K562 (cell line): ENCODE results near the gene GFRA1. TPM values are rescaled to one million over a fixed set of nuclear protein-coding genes. Genes with fewer than 3 reads are reported as not detected.

Source experiments
- ATAC-seq: fragments of 200-7000 bp; cut with Tn5 transposase; 3 replicates; pipeline ENCODE4 v1.9.1; 2020; ENCODE audit warnings: moderate library complexity
- BruUV-seq: library from RNA; stranded (reverse); fragments of 400-500 nt; replicated peaks from 2 replicates; lab custom pipeline; 2021; lab: Mats Ljungman, UMichigan
- CTCF ChIA-PET: fragments of 300-600 bp; formaldehyde crosslinking; extraction: SDS; loops from one replicate; lab custom pipeline; 2021; ENCODE audit warnings: low intra/inter-chr PET ratio; lab: Yijun Ruan, JAX
- POLR2A ChIA-PET: fragments of 300-600, 350-650 bp; sonication (Branson Sonifier 250); formaldehyde crosslinking; extraction: SDS; loops from one replicate; lab custom pipeline; 2021; ENCODE audit warnings: antibody characterized with exemption, inconsistent platforms; lab: Yijun Ruan, JAX
- DNase-seq, 4 experiments: peaks; one replicate each; pipeline versions ENCODE4 v3.0.0 to v3.0.0-alpha.2; 2011 to 2018; ENCODE audit warnings: low spot score in 3 of 4, mixed read lengths in 3 of 4; ENCODE audit errors: extremely low read depth in 1 of 4
- FAIRE-seq: peaks from 2 replicates; lab custom pipeline; 2011; peaks lifted over from hg19 to GRCh38; lab: Jason Lieb, UNC
- H2AFZ ChIP-seq: 2 replicates; pipeline ENCODE4 v1.6.0; 2011; ENCODE audit warnings: low read depth, low read length, control low read depth, inconsistent platforms
- H3K27ac ChIP-seq: fragments of 200-600 bp; 3 replicates; pipeline ENCODE4 v1.8.0; 2011; ENCODE audit warnings: low read depth, mild to moderate bottlenecking, control low read depth, inconsistent platforms, low read length, moderate library complexity, mixed read lengths; ENCODE audit errors: extremely low read depth
- H3K27me3 ChIP-seq, 2 experiments: fragments of 300-600 bp in 1 of 2; 2 replicates in 1 of 2; 3 replicates in 1 of 2; pipeline versions ENCODE4 v1.6.0 to v1.8.0; 2011; ENCODE audit warnings: inconsistent platforms in 2 of 2, low read length in 2 of 2, mild to moderate bottlenecking in 1 of 2, mixed read lengths in 1 of 2, moderate library complexity in 1 of 2; ENCODE audit not compliant: control insufficient read depth in 2 of 2, insufficient read depth in 2 of 2
- H3K36me3 ChIP-seq: fragments of 300-600 bp; 3 replicates; pipeline ENCODE4 v1.8.0; 2011; ENCODE audit warnings: mild to moderate bottlenecking, low read length, inconsistent platforms; ENCODE audit not compliant: control insufficient read depth, insufficient read depth
- H3K4me1 ChIP-seq, 2 experiments: fragments of 200-600 bp in 1 of 2; replicated peaks in 1 of 2; 2 replicates in 1 of 2; 3 replicates in 1 of 2; pipeline versions ENCODE4 v1.5.1 to v1.8.0; 2011; ENCODE audit warnings: inconsistent platforms in 2 of 2, low read length in 2 of 2, mild to moderate bottlenecking in 1 of 2, mixed read lengths in 1 of 2, moderate library complexity in 1 of 2; ENCODE audit not compliant: control insufficient read depth in 2 of 2, insufficient read depth in 2 of 2
- H3K4me2 ChIP-seq: 2 replicates; pipeline ENCODE4 v1.6.1; 2011; ENCODE audit warnings: low read length, control low read depth, inconsistent platforms, mixed read lengths; ENCODE audit not compliant: insufficient read depth
- H3K4me3 ChIP-seq: fragments of 200-600 bp; sonication (generic), shearing (Covaris generic); 2 replicates; pipeline ENCODE4 v1.5.1; 2016; ENCODE audit warnings: control low read depth, inconsistent platforms
- H3K79me2 ChIP-seq: fragments of 200-600 bp; 3 replicates; pipeline ENCODE4 v1.8.0; 2011; ENCODE audit warnings: low read length, inconsistent platforms; ENCODE audit not compliant: control insufficient read depth, insufficient read depth
- H3K9ac ChIP-seq, 2 experiments: 2 replicates each; pipeline versions ENCODE4 v1.6.0 to v1.6.1; 2011; ENCODE audit warnings: low read depth in 2 of 2, low read length in 2 of 2, control low read depth in 1 of 2, inconsistent platforms in 1 of 2, mild to moderate bottlenecking in 1 of 2, mixed read lengths in 1 of 2; ENCODE audit not compliant: insufficient read depth in 1 of 2
- H3K9me1 ChIP-seq: one replicate; pipeline ENCODE4 v1.6.0; 2011; ENCODE audit warnings: inconsistent platforms, mild to moderate bottlenecking, low read length, moderate library complexity; ENCODE audit not compliant: control insufficient read depth, insufficient read depth
- H3K9me3 ChIP-seq: replicated peaks from 2 replicates; pipeline ENCODE4 v1.5.1; 2011; ENCODE audit warnings: low read depth, low read length, inconsistent platforms; ENCODE audit not compliant: control insufficient read depth, insufficient read depth
- H4K20me1 ChIP-seq: replicated peaks from 2 replicates; pipeline ENCODE4 v1.6.1; 2011; ENCODE audit warnings: low read length, inconsistent platforms, mixed read lengths; ENCODE audit not compliant: control insufficient read depth, insufficient read depth
- E2F3 ChIP-seq: fragments of 250-450 bp; sonication (Bioruptor Pico); IDR thresholded peaks from 2 replicates; pipeline ENCODE4 v1.4.0; 2020; ENCODE audit warnings: mild to moderate bottlenecking
- FOXJ2 ChIP-seq: fragments of 200-800 bp; sonication (Bioruptor generic); IDR thresholded peaks from 2 replicates; pipeline ENCODE4 v1.6.1; 2016; ENCODE audit warnings: missing genetic modification characterization, missing compliant biosample characterization
- JUNB ChIP-seq: fragments of 450-650 bp; formaldehyde crosslinking; conservative IDR thresholded peaks from 2 replicates; pipeline ENCODE4 v1.4.0; 2020; ENCODE audit warnings: mild to moderate bottlenecking
- PRMT5 ChIP-seq: sonication (generic); formaldehyde crosslinking; IDR thresholded peaks from 2 replicates; pipeline ENCODE4 v1.5.0; 2020; ENCODE audit warnings: missing genetic modification reagents
- SMARCE1 ChIP-seq: fragments of 450-650 bp; IDR thresholded peaks from 2 replicates; pipeline ENCODE4 v1.7.1; 2016; ENCODE audit warnings: mild to moderate bottlenecking
- THRAP3 ChIP-seq: fragments of 450-650 bp; IDR thresholded peaks from 2 replicates; pipeline ENCODE4 v1.6.1; 2016; ENCODE audit warnings: mild to moderate bottlenecking, inconsistent platforms, borderline replicate concordance
- USF2 ChIP-seq: sonication (generic); formaldehyde crosslinking; IDR thresholded peaks from 2 replicates; pipeline ENCODE4 v1.5.0; 2020; ENCODE audit warnings: missing genetic modification reagents
- ZNF408 ChIP-seq: fragments of 250-450 bp; sonication (Bioruptor Pico); IDR thresholded peaks from 2 replicates; pipeline ENCODE4 v1.4.0; 2020; ENCODE audit warnings: low read depth, mild to moderate bottlenecking, moderate library complexity
- WGBS: fragments of 100-300 bp; shearing (Covaris generic); methylation state at CpG from one replicate; pipeline ENCODE4 v1.1.6; 2016; ENCODE audit warnings: low coverage, mixed read lengths; ENCODE audit not compliant: insufficient coverage; ENCODE audit errors: missing lambda C conversion rate; 5-methylcytosine and 5-hydroxymethylcytosine counted together
- in situ Hi-C: fragments of 300-500 bp; cut with MboI; formaldehyde crosslinking; loops from 4 replicates; pipeline ENCODE4 v1.15.0; 2018; ENCODE audit warnings: inconsistent platforms, mixed read lengths
- intact Hi-C: fragments of 100-400 bp; cut with micrococcal nuclease; formaldehyde crosslinking; loops from 2 replicates; pipeline ENCODE4 v1.14.2; 2022
- polyA plus RNA-seq, 8 experiments: library from polyadenylated mRNA; depleted of rRNA in 4 of 8; stranded (reverse) in 5 of 8; unstranded in 3 of 8; fragments of >200 nt; fragmentation: Nextera tagmentation in 2 of 8; fragmentation: Illumina TruSeq in 1 of 8; extraction: Ambion mirVana in 2 of 8; extraction: Trizol in 1 of 8; gene quantifications; 2 replicates each; pipeline versions ENCODE4 v1.2.1 to v1.2.3, GENCODE V29; 2011 to 2014; ENCODE audit warnings: inconsistent platforms in 1 of 8, missing spikeins in 1 of 8
- total RNA-seq, 7 experiments: library from RNA; depleted of rRNA in 6 of 7; stranded (reverse); fragments of >200 nt in 6 of 7; fragmentation: Illumina TruSeq in 2 of 7; extraction: Trizol in 2 of 7; gene quantifications; 2 replicates each; pipeline versions ENCODE4 v1.2.1 to v1.2.3, GENCODE V29; 2011 to 2021; ENCODE audit warnings: low replicate concordance in 1 of 7
- TF ChIP-seq, protein P1 (sequence below): fragments of 450-650 bp; IDR thresholded peaks from 2 replicates; pipeline ENCODE4 v1.7.0; 2016; ENCODE audit warnings: borderline replicate concordance

GFRA1 gene
- total and polyA plus RNA-seq, 9 of the 15 experiments (the other 6 are each of a cell fraction or from before 2014, with no cell fraction given) = 0.04 TPM; not detected in 8

- no peak overlapping the region for H3K4me3 ChIP-seq
- DNase-seq (no peak), FAIRE-seq (no peak), ATAC-seq (no peak)
- no TSS peak for BruUV-seq
- 0% methylated on average over 1 of the region's 1 CpG for WGBS
- H2AFZ ChIP-seq = no peak overlapping the region
- H3K9me1 ChIP-seq = no peaks in the 10 kb centered on the region
- H3K36me3 ChIP-seq = no peaks in the 10 kb centered on the region
- H4K20me1 ChIP-seq = no peaks in the 10 kb centered on the region
- no peaks in the 10 kb centered on the region for H3K79me2 ChIP-seq
- H3K9ac ChIP-seq = no peak overlapping the region
- ChIA-PET CTCF (no interaction called here), POLR2A (no interaction called here)
- no peaks in the 10 kb centered on the region for H3K4me1 ChIP-seq
- H3K27ac ChIP-seq = no peak overlapping the region
- H3K27me3 ChIP-seq = no peaks in the 10 kb centered on the region
- H3K4me2 ChIP-seq = no peak overlapping the region
- H3K9me3 ChIP-seq = no peaks in the 10 kb centered on the region
- in situ Hi-C loops (no loop called here), intact Hi-C loops (no loop called here)
- TF ChIP-seq SMARCE1 = no peak
- TF ChIP-seq E2F3 (CRISPR knock-in tag) = no peak
- no peak for TF ChIP-seq PRMT5 (CRISPR knock-in tag)
- no peak for TF ChIP-seq JUNB (CRISPR knock-in tag)
- no peak for TF ChIP-seq ZNF408 (CRISPR knock-in tag)
- no peak for TF ChIP-seq THRAP3
- TF ChIP-seq FOXJ2 (tag) = no peak
- TF ChIP-seq, protein P1, sequence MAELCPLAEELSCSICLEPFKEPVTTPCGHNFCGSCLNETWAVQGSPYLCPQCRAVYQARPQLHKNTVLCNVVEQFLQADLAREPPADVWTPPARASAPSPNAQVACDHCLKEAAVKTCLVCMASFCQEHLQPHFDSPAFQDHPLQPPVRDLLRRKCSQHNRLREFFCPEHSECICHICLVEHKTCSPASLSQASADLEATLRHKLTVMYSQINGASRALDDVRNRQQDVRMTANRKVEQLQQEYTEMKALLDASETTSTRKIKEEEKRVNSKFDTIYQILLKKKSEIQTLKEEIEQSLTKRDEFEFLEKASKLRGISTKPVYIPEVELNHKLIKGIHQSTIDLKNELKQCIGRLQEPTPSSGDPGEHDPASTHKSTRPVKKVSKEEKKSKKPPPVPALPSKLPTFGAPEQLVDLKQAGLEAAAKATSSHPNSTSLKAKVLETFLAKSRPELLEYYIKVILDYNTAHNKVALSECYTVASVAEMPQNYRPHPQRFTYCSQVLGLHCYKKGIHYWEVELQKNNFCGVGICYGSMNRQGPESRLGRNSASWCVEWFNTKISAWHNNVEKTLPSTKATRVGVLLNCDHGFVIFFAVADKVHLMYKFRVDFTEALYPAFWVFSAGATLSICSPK = no peak
- no peak for TF ChIP-seq USF2 (CRISPR knock-in tag)
Observed at GRCh38 chr10:116300542-116300941, 27.5 kb upstream of the GFRA1 start.
